T-helper 2 cell treated with Interferon-gamma antibody and Interleukin-4, amounts not matched to agents 5 μg/mL and 100 μg/mL, for 36 hours (primary cell): ENCODE measurements around the gene LYST.

Experiments
- DNase-seq: peaks from one replicate; pipeline ENCODE4 v3.0.0; 2021; ENCODE audit warnings: low spot score
- H3K27ac Mint-ChIP-seq: one replicate; pipeline ENCODE4 v1.8.0; 2021; ENCODE audit warnings: mild to moderate bottlenecking, mixed read lengths
- H3K27me3 Mint-ChIP-seq: one replicate; pipeline ENCODE4 v1.8.0; 2021; ENCODE audit warnings: low read depth, mixed read lengths
- H3K36me3 Mint-ChIP-seq: one replicate; pipeline ENCODE4 v1.8.0; 2021; ENCODE audit warnings: low read depth, mixed read lengths
- H3K4me1 Mint-ChIP-seq: one replicate; pipeline ENCODE4 v1.8.0; 2021; ENCODE audit warnings: low read depth, mixed read lengths
- H3K4me3 Mint-ChIP-seq: one replicate; pipeline ENCODE4 v1.8.0; 2022; ENCODE audit warnings: mild to moderate bottlenecking, moderate library complexity, mixed read lengths
- H3K9me3 Mint-ChIP-seq: one replicate; pipeline ENCODE4 v1.8.0; 2021; ENCODE audit warnings: mixed read lengths

LYST gene

DNA sequence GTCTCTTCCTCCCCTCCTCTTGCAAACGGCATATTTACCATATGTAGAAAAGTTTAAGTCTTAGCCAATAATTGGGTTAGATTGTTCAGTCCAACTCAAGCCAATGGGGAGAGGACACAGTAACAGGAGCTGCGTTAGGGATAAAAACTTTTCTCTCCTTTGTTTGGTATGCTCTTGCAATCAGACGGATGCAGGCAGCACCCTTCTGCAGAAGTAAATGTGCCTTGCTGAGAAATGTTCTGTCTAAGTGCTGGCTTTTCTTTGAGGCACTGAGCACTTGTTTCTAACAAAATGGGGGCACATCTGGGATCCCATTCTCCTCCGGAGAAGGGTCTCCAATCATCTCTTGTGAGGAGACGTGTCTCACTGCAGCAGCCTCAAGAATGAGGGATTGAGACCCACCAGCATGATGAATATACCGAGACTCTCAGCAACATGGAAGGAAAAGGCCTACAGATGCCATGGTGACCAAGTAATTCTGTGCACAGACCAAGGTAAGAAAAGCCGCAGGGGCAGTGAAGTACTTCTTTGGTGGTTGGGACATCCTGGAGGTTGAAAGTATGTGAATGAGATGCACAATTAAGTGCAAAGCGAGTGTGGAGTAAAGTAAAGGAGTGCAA lies 196.4 kb downstream of the LYST start:
- peaks cover 50% of the 10 kb centered on the region for H3K9me3 Mint-ChIP-seq
- peaks cover 4% of the 10 kb centered on the region for H3K4me1 Mint-ChIP-seq
- no peak overlapping the region for H3K27ac Mint-ChIP-seq
- H3K4me3 Mint-ChIP-seq, result no peak overlapping the region
- H3K27me3 Mint-ChIP-seq, result no peaks in the 10 kb centered on the region
- H3K36me3 Mint-ChIP-seq, result peaks cover 63% of the 10 kb centered on the region
- DNase-seq, result no peak

DNA sequence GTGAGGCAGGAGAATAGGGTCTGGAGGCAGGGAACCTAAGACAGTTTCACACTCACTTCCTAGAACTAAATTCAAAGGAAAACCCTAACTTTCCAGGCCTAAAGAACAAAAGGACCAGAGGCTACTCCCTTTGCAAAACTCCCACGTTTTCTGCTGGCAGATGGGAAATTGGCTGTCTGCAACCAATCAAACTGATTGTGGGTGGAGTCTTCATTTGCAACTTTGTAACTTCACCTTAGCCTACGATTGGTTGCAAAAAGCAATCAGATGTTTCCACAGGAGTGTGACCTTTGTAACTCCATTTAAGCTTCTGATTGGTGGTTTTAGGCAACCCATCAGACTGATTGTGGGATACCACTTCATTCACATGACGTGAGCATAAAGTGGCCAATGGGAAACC lies 197.4 kb downstream of the LYST start:
- Mint-ChIP-seq H3K4me1 (no peaks in the 10 kb centered on the region), H3K36me3 (peaks cover 58% of the 10 kb centered on the region), H3K4me3 (no peak overlapping the region), H3K27ac (no peak overlapping the region), H3K9me3 (peaks cover 42% of the 10 kb centered on the region), H3K27me3 (no peaks in the 10 kb centered on the region)
- DNase-seq, result no peak

DNA sequence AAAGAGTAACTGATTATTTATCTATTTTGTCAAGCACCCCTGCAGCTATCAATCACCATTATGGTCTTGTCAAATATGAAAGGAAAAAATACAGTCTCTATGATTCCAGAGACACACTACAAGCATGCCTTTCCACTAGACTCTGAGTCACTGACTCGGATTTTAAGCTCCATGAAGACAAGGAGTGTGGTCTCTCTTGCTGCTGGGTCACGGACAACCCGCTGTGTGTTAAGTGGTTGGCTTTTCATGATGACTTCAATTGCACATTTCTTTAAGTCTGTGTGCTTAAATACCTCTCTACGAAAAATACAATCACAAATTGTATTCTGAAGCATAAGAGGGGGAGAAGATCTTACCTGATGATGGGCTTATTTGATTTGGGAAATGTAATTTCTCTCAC lies 203.1 kb downstream of the LYST start:
- Mint-ChIP-seq H3K27ac (no peak overlapping the region), H3K4me3 (no peak overlapping the region), H3K36me3 (peaks cover 14% of the 10 kb centered on the region), H3K9me3 (no peaks in the 10 kb centered on the region), H3K4me1 (no peaks in the 10 kb centered on the region), H3K27me3 (no peaks in the 10 kb centered on the region)
- no peak for DNase-seq

DNA sequence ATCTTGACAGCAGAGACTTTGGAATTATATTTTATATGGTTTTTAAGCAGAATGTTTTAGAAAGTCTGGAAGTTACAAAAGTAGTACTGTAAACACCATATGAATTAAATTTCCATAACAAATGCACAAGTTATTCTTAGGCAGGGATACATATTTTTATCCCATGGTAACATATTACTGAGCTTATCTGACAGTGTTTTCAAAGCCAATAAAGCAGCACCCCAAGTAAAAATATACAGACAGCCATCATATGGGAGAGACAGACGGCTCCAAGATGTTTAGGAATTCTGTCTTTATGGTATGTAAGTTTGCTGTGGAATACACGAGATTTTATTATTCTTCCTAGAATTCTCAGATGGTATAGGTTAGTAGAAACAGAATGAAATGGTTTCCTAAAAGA lies 205.1 kb downstream of the LYST start:
- no peak overlapping the region for H3K4me3 Mint-ChIP-seq
- H3K36me3 Mint-ChIP-seq, result peaks cover 9% of the 10 kb centered on the region
- H3K27me3 Mint-ChIP-seq, result peaks cover 3% of the 10 kb centered on the region

DNA sequence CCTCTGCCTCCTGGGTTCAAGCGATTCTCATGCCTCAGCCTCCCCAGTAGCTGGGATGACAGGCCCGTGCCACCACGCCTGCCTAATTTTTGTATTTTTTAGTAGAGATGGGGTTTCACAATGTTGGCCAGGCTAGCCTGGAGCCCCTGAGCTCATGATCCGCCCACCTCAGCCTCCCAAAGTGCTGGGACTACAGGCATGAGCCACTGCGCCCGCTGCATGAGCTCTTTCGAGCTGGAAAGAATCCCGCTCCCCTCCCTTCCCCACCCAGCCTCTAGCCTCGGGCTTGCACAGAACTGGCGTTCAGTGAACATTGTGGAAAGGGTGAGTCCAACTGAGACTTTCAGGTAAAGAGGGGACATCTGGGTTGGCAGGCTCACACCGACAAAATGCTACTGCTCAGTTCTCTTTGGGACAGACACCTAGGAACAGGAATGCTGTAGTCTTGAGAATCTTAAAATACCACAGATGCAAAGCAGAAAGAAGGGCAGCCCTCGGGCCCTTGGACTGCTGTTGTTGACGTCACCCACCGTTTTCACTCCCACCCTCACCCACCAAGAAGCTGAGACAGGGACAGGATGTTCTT lies 207.4 kb downstream of the LYST start:
- Mint-ChIP-seq H3K27ac (no peak overlapping the region), H3K36me3 (peaks cover 7% of the 10 kb centered on the region), H3K4me1 (no peaks in the 10 kb centered on the region), H3K9me3 (no peaks in the 10 kb centered on the region), H3K4me3 (no peak overlapping the region), H3K27me3 (peaks cover 18% of the 10 kb centered on the region)
- no peak for DNase-seq

More for the DNA sequence above, 205.1 kb downstream of the LYST start:
- Mint-ChIP-seq H3K27ac (no peak overlapping the region), H3K4me1 (no peaks in the 10 kb centered on the region), H3K9me3 (no peaks in the 10 kb centered on the region)
- no peak for DNase-seq

DNA sequence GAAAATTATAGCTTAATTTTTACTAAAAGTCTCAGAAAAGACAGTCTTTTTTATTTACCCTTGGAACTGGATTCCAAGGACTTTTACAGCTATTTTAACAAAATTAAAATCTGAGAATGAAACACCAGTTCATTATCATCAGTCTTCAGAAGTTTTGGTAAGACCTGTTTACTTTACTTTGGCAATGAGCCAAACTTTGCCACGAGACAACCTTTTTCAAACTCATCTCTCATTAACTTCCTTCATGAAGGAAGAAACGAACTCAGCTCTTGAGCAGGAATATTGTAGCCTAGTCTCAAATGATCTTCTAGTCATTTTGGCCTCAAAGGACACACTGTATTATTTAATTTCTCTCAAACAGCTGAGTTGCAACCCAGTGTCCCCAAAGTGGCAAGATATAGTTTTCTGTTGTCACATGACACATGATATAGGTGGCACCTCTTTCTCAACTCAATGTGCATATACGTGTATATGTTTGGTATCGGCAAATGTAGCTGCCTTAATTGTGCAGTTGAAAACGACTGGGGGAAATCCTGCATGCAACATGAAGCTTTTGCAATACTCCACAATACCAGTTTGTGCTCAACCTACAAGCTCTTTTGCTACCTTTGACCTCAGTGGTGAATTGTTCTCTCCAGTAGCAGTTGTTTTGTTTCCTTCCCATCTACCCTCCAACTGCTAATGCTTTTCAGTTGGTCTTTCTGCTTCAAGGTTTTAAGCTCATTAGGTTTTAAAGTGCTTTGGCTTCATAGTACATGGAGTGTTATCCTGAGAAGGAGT lies 208.8 kb downstream of the LYST start:
- Mint-ChIP-seq H3K36me3 (peaks cover 3% of the 10 kb centered on the region), H3K27me3 (peaks cover 29% of the 10 kb centered on the region), H3K4me3 (no peak overlapping the region), H3K4me1 (no peaks in the 10 kb centered on the region), H3K27ac (no peak overlapping the region), H3K9me3 (no peaks in the 10 kb centered on the region)
- no peak for DNase-seq

DNA sequence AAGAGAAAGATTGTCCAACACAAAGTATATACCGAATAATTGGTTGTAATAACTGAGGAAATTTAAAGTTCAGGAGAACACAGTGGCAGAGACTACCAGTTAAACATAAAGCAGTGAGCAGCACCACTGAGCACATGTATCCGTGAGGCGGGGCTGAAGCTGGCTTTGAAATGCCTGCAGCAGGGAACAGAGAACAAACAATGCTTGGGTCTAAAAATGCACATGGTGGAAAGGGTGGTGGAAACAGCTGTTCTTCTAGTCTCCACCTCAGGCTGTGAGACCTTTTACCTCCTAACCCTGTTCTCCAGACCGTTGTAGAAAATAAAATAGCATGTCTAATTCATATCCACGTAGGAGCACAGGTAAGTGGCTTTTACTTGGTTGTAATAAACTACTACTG lies 209.4 kb downstream of the LYST start:
- DNase-seq, result no peak
- H3K9me3 Mint-ChIP-seq, result no peaks in the 10 kb centered on the region
- H3K36me3 Mint-ChIP-seq, result peaks cover 3% of the 10 kb centered on the region
- peaks cover 36% of the 10 kb centered on the region for H3K27me3 Mint-ChIP-seq
- H3K4me1 Mint-ChIP-seq, result no peaks in the 10 kb centered on the region
- H3K27ac Mint-ChIP-seq, result no peak overlapping the region
- H3K4me3 Mint-ChIP-seq, result no peak overlapping the region

DNA sequence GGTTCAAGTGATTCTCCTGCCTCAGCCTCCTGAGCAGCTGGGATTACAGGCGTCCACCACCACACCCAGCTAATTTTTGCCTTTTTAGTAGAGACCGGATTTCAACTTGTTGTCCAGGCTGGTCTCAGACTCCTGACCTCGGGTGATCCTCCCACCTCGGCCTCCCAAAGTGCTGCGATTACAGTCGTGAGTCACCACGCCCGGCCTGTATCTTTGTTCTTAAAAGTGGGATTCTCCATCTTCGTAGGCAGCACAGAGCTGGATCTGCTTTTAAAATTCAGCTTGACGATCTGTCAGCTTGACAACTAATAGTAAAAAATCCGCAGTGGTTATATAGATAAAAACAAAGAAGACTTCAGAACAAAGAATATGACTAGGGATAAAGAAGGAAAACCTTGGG lies 214.3 kb downstream of the LYST start:
- Mint-ChIP-seq H3K9me3 (no peaks in the 10 kb centered on the region), H3K27me3 (peaks cover 70% of the 10 kb centered on the region), H3K4me1 (peaks cover 9% of the 10 kb centered on the region), H3K36me3 (peaks cover 2% of the 10 kb centered on the region), H3K27ac (no peak overlapping the region), H3K4me3 (no peak overlapping the region)
- no peak for DNase-seq

DNA sequence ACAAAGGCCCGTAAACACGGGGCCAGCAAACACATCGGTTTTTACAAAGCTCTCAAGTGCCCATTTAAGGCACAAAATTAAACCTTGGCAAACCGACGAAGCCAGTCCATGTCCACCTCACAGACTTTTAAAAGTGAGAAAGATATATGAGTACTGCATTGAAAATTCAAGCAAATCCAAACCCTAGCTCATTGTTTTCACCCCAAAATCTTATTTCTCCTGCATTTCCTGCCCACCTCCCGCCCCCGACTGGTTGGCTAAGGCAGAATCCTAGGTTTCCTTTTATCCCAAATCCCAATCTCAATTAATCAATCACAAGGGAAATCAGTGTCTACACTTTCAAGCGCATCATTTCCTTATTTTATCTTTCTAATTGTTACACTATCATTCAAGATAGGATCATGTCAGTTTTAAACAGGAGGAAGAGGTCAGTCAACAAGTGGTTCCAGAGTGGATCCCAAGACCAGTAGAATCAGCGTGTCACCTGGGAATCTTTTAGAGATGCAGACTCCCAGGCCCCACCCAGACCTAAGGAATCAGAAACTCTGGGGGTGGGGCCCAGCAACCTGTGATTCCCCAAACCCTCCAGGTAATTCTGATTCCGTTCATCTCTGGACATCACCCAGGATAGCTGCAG lies 215.4 kb downstream of the LYST start:
- no peak overlapping the region for H3K27ac Mint-ChIP-seq
- H3K4me1 Mint-ChIP-seq, result peaks cover 9% of the 10 kb centered on the region
- H3K4me3 Mint-ChIP-seq, result peak overlapping the region; percentile 44
- H3K27me3 Mint-ChIP-seq, result peaks cover 77% of the 10 kb centered on the region
- H3K36me3 Mint-ChIP-seq, result peaks cover 2% of the 10 kb centered on the region
- DNase-seq, result no peak
- no peaks in the 10 kb centered on the region for H3K9me3 Mint-ChIP-seq

DNA sequence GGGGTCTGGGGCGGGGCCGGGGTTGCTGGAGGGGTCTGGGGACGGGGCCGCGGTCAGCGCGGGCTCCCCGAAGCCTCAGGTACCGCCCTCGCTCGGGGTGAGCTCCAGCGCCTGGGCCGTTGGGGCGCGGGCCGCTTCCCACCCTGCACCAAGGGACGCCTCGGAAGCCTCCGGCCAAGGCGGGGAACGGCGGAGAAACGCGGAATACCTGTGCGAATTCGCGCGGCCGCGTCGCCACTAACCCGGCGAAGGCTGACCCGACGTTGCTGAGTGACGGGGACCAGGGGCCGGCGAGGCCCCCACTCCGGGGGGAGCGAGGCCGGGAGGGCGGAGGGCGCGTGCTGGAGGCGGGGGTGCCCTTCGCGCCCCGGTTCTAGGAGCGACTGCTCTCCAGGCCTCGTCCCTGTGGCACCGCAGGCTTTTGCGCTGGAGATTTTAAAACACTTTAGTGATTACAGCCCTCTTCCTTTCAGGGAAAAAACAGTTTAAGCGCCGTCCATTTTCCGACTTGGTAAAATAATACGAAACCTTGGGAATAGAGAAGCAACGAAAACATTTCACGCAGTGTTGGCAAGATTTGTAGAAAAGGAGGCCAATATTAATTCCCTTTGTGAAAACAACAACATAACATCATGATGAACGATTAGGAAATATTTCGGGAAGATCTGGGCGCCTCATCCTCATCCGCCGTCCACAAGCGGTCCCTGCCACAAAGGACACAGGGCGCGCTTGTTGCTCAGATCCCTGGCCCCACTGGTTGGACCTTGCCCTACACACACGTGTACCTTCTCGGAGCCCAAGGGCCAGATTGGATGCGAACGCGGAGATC lies 216.2 kb downstream of the LYST start:
- DNase-seq, result no peak

DNA sequence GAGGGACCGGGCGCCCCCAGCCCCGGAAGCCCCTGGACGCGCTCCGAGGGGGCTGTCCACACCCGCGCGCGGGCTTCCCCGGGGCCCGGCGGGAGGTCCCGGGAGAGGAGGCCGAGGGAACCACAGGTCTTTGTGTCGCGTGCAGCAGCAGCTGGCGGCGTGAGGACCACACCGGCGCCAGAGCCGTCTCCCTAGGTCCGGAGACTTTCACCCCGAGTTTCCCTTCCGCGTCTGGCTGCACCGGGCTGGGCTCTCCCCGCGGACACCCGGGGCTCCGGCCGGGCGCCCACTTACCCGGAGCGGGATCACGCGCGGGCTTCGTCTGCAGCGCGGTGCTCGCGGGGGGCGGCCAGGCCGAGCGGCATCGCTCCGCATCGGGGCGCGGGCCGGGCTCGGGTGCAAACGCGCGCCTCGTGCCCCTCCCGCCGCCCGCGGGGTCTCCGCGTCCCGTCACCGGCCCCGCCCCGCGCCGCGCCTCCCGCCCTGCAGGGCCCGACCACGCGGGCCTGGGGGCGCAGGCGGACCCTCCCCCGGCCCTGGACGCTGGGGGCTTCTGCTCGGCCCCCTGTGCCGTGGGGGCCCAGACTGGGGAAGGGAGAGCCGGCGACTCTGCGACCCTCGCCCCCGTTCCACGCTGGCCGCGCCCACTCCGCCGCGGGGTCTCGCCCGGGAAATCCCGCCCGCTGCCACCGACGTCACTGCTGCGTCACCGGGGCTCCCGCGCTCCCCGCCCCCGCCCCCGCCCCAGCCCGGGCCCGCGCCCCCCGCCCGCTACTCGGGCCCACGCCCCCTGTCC lies 217.1 kb downstream of the LYST start, which contains the start of gene GNG4:
Gene GNG4, minus strand, starts transcription at position 417 of the 796 bp plus-strand sequence. CDS start 65,946 bp downstream, outside the sequence.
- Mint-ChIP-seq H3K36me3 (peaks cover 2% of the 10 kb centered on the region), H3K27ac (peak within 1 kb of the TSS; percentile 49), H3K9me3 (no peaks in the 10 kb centered on the region), H3K4me1 (peaks cover 9% of the 10 kb centered on the region), H3K4me3 (peak within 1 kb of the TSS; percentile 83), H3K27me3 (peaks cover 72% of the 10 kb centered on the region)
- DNase-seq, result peak; percentile 53

More for the DNA sequence above, 216.2 kb downstream of the LYST start:
- Mint-ChIP-seq H3K36me3 (peaks cover 2% of the 10 kb centered on the region), H3K27me3 (peaks cover 77% of the 10 kb centered on the region), H3K9me3 (no peaks in the 10 kb centered on the region), H3K4me3 (peak overlapping the region; percentile 44), H3K27ac (no peak overlapping the region), H3K4me1 (peaks cover 9% of the 10 kb centered on the region)

DNA sequence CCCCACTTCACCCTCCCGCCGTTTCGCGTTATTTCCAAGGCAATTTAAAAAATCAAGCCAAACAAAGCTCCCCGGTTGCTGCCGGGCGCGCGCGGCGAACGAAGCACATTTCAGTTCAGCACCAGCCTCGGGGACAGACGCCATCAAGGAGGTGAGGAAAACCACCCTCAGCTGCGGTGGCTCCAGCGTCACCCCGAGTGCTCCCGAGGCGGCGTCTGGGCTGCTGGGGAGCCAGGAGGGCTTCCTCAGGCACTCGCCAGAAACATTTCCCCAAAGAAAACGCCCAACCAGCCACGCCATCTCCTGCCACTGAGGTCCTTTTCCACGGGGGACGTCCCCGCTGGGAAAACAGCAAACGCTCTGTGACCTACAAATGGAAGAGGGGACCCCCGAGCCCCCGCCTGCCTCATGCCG lies 217.7 kb downstream of the LYST start:
- Mint-ChIP-seq H3K4me3 (peak overlapping the region; percentile 83), H3K4me1 (peaks cover 9% of the 10 kb centered on the region), H3K9me3 (no peaks in the 10 kb centered on the region), H3K27ac (peak overlapping the region; percentile 49), H3K36me3 (peaks cover 2% of the 10 kb centered on the region), H3K27me3 (peaks cover 67% of the 10 kb centered on the region)
- DNase-seq, result peak; percentile 70
